LoVo (cell line): ENCODE results near the gene ARPIN.
"Not testable (repeated sequence)": the region's sequence is repeated elsewhere in the genome, so short reads cannot be mapped to it uniquely, and the experiment has no call there.

Source experiments
- DNase-seq: peaks from one replicate; pipeline ENCODE4 v3.0.0-alpha.2; 2016; ENCODE audit warnings: low spot score

ARPIN gene

GRCh38 chr15:89912674-89913396 is at the start of gene ARPIN:
Gene ARPIN (minus strand): TSS chr15:89912952. CDS start chr15:89912835, 117 bp downstream.
- DNase-seq = peak; percentile 64

GRCh38 chr15:89958107-89958805 is 45.5 kb upstream of the ARPIN start:
- DNase-seq = peak; percentile 21

- DNase-seq = not testable (repeated sequence)
These were observed 42.8 kb upstream of the ARPIN start for GRCh38 chr15:89955449-89955998.

- no peak for DNase-seq
These were observed 41.8 kb upstream of the ARPIN start for GRCh38 chr15:89954541-89954940.

GRCh38 chr15:89948796-89949195 is 36.0 kb upstream of the ARPIN start:
- DNase-seq = no peak

GRCh38 chr15:89947385-89947784 is 34.6 kb upstream of the ARPIN start:
- no peak for DNase-seq

- DNase-seq = no peak
These were observed 34.0 kb upstream of the ARPIN start for GRCh38 chr15:89946681-89947299.

GRCh38 chr15:89943721-89944120 is 31.0 kb upstream of the ARPIN start:
- not testable (repeated sequence) for DNase-seq

- DNase-seq = no peak
These were observed 27.2 kb upstream of the ARPIN start for GRCh38 chr15:89939910-89940309.

- DNase-seq = not testable (repeated sequence)
These were observed 26.6 kb upstream of the ARPIN start for GRCh38 chr15:89939377-89939776.

GRCh38 chr15:89937365-89938350 is 24.9 kb upstream of the ARPIN start:
- DNase-seq = no peak

- no peak for DNase-seq
These were observed 24.1 kb upstream of the ARPIN start for GRCh38 chr15:89936786-89937265.

- DNase-seq = no peak
These were observed 23.5 kb upstream of the ARPIN start for GRCh38 chr15:89936051-89936785.

GRCh38 chr15:89932880-89933279 is 20.1 kb upstream of the ARPIN start:
- DNase-seq = no peak

- DNase-seq = no peak
These were observed 15.7 kb upstream of the ARPIN start for GRCh38 chr15:89928421-89928820.

GRCh38 chr15:89926158-89926557 is 13.4 kb upstream of the ARPIN start:
- DNase-seq = no peak

GRCh38 chr15:89917442-89918101 is 4.8 kb upstream of the ARPIN start:
- peak; percentile 60 for DNase-seq

- no peak for DNase-seq
These were observed 3.9 kb upstream of the ARPIN start for GRCh38 chr15:89916660-89917059.

GRCh38 chr15:89912145-89912673 is 543 bp downstream of the ARPIN start:
- DNase-seq = peak; percentile 55
